CD4-positive, CD25-positive, alpha-beta regulatory T cell (primary cell): ENCODE data around the gene SVEP1. TPM values are rescaled to one million over a fixed set of nuclear protein-coding genes. Genes with fewer than 3 reads are reported as not detected.
"Not testable (repeated sequence)": the region's sequence is repeated elsewhere in the genome, so short reads cannot be mapped to it uniquely, and the experiment has no call there.

ENCODE experiments used
- ATAC-seq, 2 donors: fragments of 150-1000 bp; cut with Tn5 transposase; one replicate each; pipeline ENCODE4 v1.10.0; 2021; ENCODE audit warnings: low read depth in 2 of 2, moderate number of reproducible peaks in 2 of 2, moderate library complexity in 1 of 2
- DNase-seq, 3 donors: peaks; one replicate each; pipeline versions ENCODE4 v3.0.0 to v3.0.0-alpha.2; 2012 to 2022; ENCODE audit warnings: mixed read lengths in 1 of 3
- H3K27ac ChIP-seq: one replicate; pipeline ENCODE4 v1.7.0; 2013; ENCODE audit warnings: mild to moderate bottlenecking, low read length; ENCODE audit not compliant: insufficient read depth, poor library complexity, severe bottlenecking
- H3K27me3 ChIP-seq: one replicate; pipeline ENCODE4 v1.7.0; 2013; ENCODE audit warnings: low read length; ENCODE audit not compliant: control insufficient read depth, insufficient read depth
- H3K36me3 ChIP-seq: one replicate; pipeline ENCODE4 v1.7.0; 2013; ENCODE audit warnings: mild to moderate bottlenecking, low read length, moderate library complexity; ENCODE audit not compliant: control insufficient read depth, insufficient read depth
- H3K4me1 ChIP-seq: 2 replicates; pipeline ENCODE4 v1.7.0; 2013; ENCODE audit warnings: mild to moderate bottlenecking, low read length; ENCODE audit not compliant: insufficient read depth, control insufficient read depth, poor library complexity, severe bottlenecking
- H3K4me3 ChIP-seq: one replicate; pipeline ENCODE4 v1.7.0; 2013; ENCODE audit warnings: low read depth, mild to moderate bottlenecking, low read length, moderate library complexity
- H3K9me3 ChIP-seq, 2 experiments: 1 replicate in 1 of 2; 2 replicates in 1 of 2; pipeline ENCODE4 v1.7.0; 2013; ENCODE audit warnings: low read length in 2 of 2, mild to moderate bottlenecking in 1 of 2, moderate library complexity in 1 of 2; ENCODE audit not compliant: control insufficient read depth in 2 of 2
- H3K27ac Mint-ChIP-seq, 3 donors: one replicate each; pipeline ENCODE4 v1.8.0; 2020 to 2022; ENCODE audit warnings: mild to moderate bottlenecking in 3 of 3, mixed read lengths in 3 of 3, moderate library complexity in 2 of 3
- H3K27me3 Mint-ChIP-seq: one replicate; pipeline ENCODE4 v1.8.0; 2022; ENCODE audit warnings: mild to moderate bottlenecking, mixed read lengths
- H3K36me3 Mint-ChIP-seq: one replicate; pipeline ENCODE4 v1.8.0; 2020; ENCODE audit warnings: mixed read lengths
- H3K4me1 Mint-ChIP-seq, 4 donors: one replicate each; pipeline ENCODE4 v1.8.0; 2020 to 2022; ENCODE audit warnings: mixed read lengths in 4 of 4, mild to moderate bottlenecking in 1 of 4
- H3K4me3 Mint-ChIP-seq, 4 donors: one replicate each; pipeline ENCODE4 v1.8.0; 2020 to 2022; ENCODE audit warnings: mild to moderate bottlenecking in 4 of 4, mixed read lengths in 4 of 4, moderate library complexity in 3 of 4
- H3K9me3 Mint-ChIP-seq, 7 donors: one replicate each; pipeline ENCODE4 v1.8.0; 2020 to 2022; ENCODE audit warnings: mixed read lengths in 7 of 7, mild to moderate bottlenecking in 3 of 7, moderate library complexity in 2 of 7
- polyA plus RNA-seq, 4 donors: library from polyadenylated mRNA; unstranded; fragments of 300-500 nt; fragmentation: Illumina TruSeq; gene quantifications; one replicate each; pipeline ENCODE4 v1.2.3, GENCODE V29; 2021
- total RNA-seq: library from RNA; stranded (reverse); gene quantifications from one replicate; pipeline ENCODE4 v1.2.3, GENCODE V29; 2022

The SVEP1 gene
- total and polyA plus RNA-seq, 5 donors from 2014 or later = 0.12 TPM; not detected in 4

GRCh38 chr9:110614576-110614975, 35.0 kb upstream of the SVEP1 start:
- H3K27ac Mint-ChIP-seq, H3K9me3 Mint-ChIP-seq, H3K4me3 Mint-ChIP-seq, H3K27me3 Mint-ChIP-seq, H3K36me3 Mint-ChIP-seq, DNase-seq, ATAC-seq, H3K27me3 ChIP-seq, H3K4me3 ChIP-seq, H3K4me1 Mint-ChIP-seq, H3K4me1 ChIP-seq, H3K27ac ChIP-seq, H3K36me3 ChIP-seq, H3K9me3 ChIP-seq: not testable (repeated sequence)

- DNase-seq = no peak
- H3K9me3 ChIP-seq = no peaks in the 10 kb centered on the region
- no peak overlapping the region for H3K27ac ChIP-seq
- no peak for ATAC-seq
- H3K9me3 Mint-ChIP-seq = peaks cover 0 to 2% (median 0%) of the 10 kb centered on the region in 7 donors
- H3K4me3 ChIP-seq = no peak overlapping the region
- no peaks in the 10 kb centered on the region for H3K36me3 Mint-ChIP-seq
- H3K27ac Mint-ChIP-seq = no peak overlapping the region
- H3K27me3 ChIP-seq = no peaks in the 10 kb centered on the region
- H3K27me3 Mint-ChIP-seq = no peaks in the 10 kb centered on the region
- no peaks in the 10 kb centered on the region for H3K4me1 ChIP-seq
- no peaks in the 10 kb centered on the region for H3K4me1 Mint-ChIP-seq
- H3K36me3 ChIP-seq = no peaks in the 10 kb centered on the region
- H3K4me3 Mint-ChIP-seq = no peak overlapping the region
These were observed 26.7 kb upstream of the SVEP1 start for GRCh38 chr9:110606179-110606790.

GRCh38 chr9:110605565-110605964, 26.0 kb upstream of the SVEP1 start:
- Histone ChIP-seq H3K36me3 (no peaks in the 10 kb centered on the region), H3K9me3 (no peaks in the 10 kb centered on the region), H3K27me3 (no peaks in the 10 kb centered on the region), H3K4me3 (no peak overlapping the region), H3K4me1 (no peaks in the 10 kb centered on the region), H3K27ac (no peak overlapping the region)
- Mint-ChIP-seq H3K27ac (no peak overlapping the region), H3K4me1 (no peaks in the 10 kb centered on the region), H3K9me3 (peaks cover 0 to 2% (median 0%) of the 10 kb centered on the region in 7 donors), H3K36me3 (no peaks in the 10 kb centered on the region), H3K4me3 (no peak overlapping the region), H3K27me3 (no peaks in the 10 kb centered on the region)
- DNase-seq (no peak), ATAC-seq (no peak)

GRCh38 chr9:110604171-110604601, 24.6 kb upstream of the SVEP1 start:
- DNase-seq (no peak), ATAC-seq (no peak)
- no peak overlapping the region for H3K4me3 ChIP-seq
- no peaks in the 10 kb centered on the region for H3K36me3 ChIP-seq
- H3K4me3 Mint-ChIP-seq = no peak overlapping the region
- H3K4me1 ChIP-seq = no peaks in the 10 kb centered on the region
- H3K27ac ChIP-seq = no peak overlapping the region
- H3K36me3 Mint-ChIP-seq = no peaks in the 10 kb centered on the region
- H3K27me3 Mint-ChIP-seq = no peaks in the 10 kb centered on the region
- no peaks in the 10 kb centered on the region for H3K9me3 ChIP-seq
- no peaks in the 10 kb centered on the region for H3K4me1 Mint-ChIP-seq
- H3K27ac Mint-ChIP-seq = no peak overlapping the region
- H3K9me3 Mint-ChIP-seq = peaks cover 0 to 3% (median 0%) of the 10 kb centered on the region in 7 donors
- H3K27me3 ChIP-seq = no peaks in the 10 kb centered on the region

GRCh38 chr9:110602281-110602680, 22.7 kb upstream of the SVEP1 start:
- H3K9me3 ChIP-seq = no peaks in the 10 kb centered on the region
- no peaks in the 10 kb centered on the region for H3K27me3 ChIP-seq
- no peaks in the 10 kb centered on the region for H3K4me1 Mint-ChIP-seq
- no peaks in the 10 kb centered on the region for H3K27me3 Mint-ChIP-seq
- ATAC-seq (no peak), DNase-seq (no peak)
- no peaks in the 10 kb centered on the region for H3K36me3 Mint-ChIP-seq
- peaks cover 0 to 7% (median 4%) of the 10 kb centered on the region in 7 donors for H3K9me3 Mint-ChIP-seq
- no peak overlapping the region for H3K4me3 ChIP-seq
- H3K27ac ChIP-seq = no peak overlapping the region
- no peak overlapping the region for H3K4me3 Mint-ChIP-seq
- no peak overlapping the region for H3K27ac Mint-ChIP-seq
- no peaks in the 10 kb centered on the region for H3K36me3 ChIP-seq
- no peaks in the 10 kb centered on the region for H3K4me1 ChIP-seq

GRCh38 chr9:110601098-110601497, 21.6 kb upstream of the SVEP1 start:
- no peak for ATAC-seq
- peaks cover 0 to 11% (median 4%) of the 10 kb centered on the region in 7 donors for H3K9me3 Mint-ChIP-seq
- no peaks in the 10 kb centered on the region for H3K9me3 ChIP-seq

GRCh38 chr9:110599468-110599867, 19.9 kb upstream of the SVEP1 start:
- Mint-ChIP-seq H3K4me3 (no peak overlapping the region), H3K9me3 (peaks cover 0 to 11% (median 4%) of the 10 kb centered on the region in 7 donors), H3K36me3 (no peaks in the 10 kb centered on the region), H3K4me1 (no peaks in the 10 kb centered on the region), H3K27me3 (no peaks in the 10 kb centered on the region), H3K27ac (no peak overlapping the region)
- no peaks in the 10 kb centered on the region for H3K9me3 ChIP-seq
- H3K27me3 ChIP-seq = no peaks in the 10 kb centered on the region
- no peak for DNase-seq
- H3K4me1 ChIP-seq = no peaks in the 10 kb centered on the region
- H3K4me3 ChIP-seq = no peak overlapping the region
- H3K27ac ChIP-seq = no peak overlapping the region
- no peak for ATAC-seq
- no peaks in the 10 kb centered on the region for H3K36me3 ChIP-seq

More at GRCh38 chr9:110601098-110601497, 21.6 kb upstream of the SVEP1 start:
- no peak overlapping the region for H3K27ac ChIP-seq
- H3K36me3 Mint-ChIP-seq = no peaks in the 10 kb centered on the region
- H3K4me1 ChIP-seq = no peaks in the 10 kb centered on the region
- H3K27ac Mint-ChIP-seq = no peak overlapping the region
- DNase-seq = no peak
- H3K4me3 Mint-ChIP-seq = no peak overlapping the region
- no peaks in the 10 kb centered on the region for H3K27me3 ChIP-seq
- no peaks in the 10 kb centered on the region for H3K36me3 ChIP-seq
- H3K4me3 ChIP-seq = no peak overlapping the region
- no peaks in the 10 kb centered on the region for H3K4me1 Mint-ChIP-seq
- H3K27me3 Mint-ChIP-seq = no peaks in the 10 kb centered on the region
